HepG2 (cell line): Measurements from ENCODE around the gene C22orf15. TPM values are rescaled to one million over a fixed set of nuclear protein-coding genes. Genes with fewer than 3 reads are reported as not detected.

ENCODE experiments used
- CENPX ChIP-seq: sonication (generic); formaldehyde crosslinking; IDR thresholded peaks from 2 replicates; pipeline ENCODE4 v1.9.0; 2021; ENCODE audit warnings: mild to moderate bottlenecking, missing genetic modification reagents, moderate library complexity
- JUN ChIP-seq: sonication (generic); formaldehyde crosslinking; IDR thresholded peaks from 2 replicates; pipeline ENCODE4 v1.4.0; 2020; ENCODE audit warnings: mild to moderate bottlenecking, missing genetic modification reagents
- KMT2A ChIP-seq: sonication (generic); formaldehyde crosslinking; IDR thresholded peaks from 2 replicates; pipeline ENCODE4 v1.4.0; 2020; ENCODE audit warnings: missing genetic modification reagents
- TBX2 ChIP-seq: sonication (generic); formaldehyde crosslinking; IDR thresholded peaks from 2 replicates; pipeline ENCODE4 v1.5.0; 2020; ENCODE audit warnings: missing genetic modification reagents, mild to moderate bottlenecking, borderline replicate concordance
- ZBTB14 ChIP-seq: sonication (generic); formaldehyde crosslinking; IDR thresholded peaks from 2 replicates; pipeline ENCODE4 v1.4.0; 2020; ENCODE audit warnings: missing genetic modification reagents
- ZBTB20 ChIP-seq: sonication (generic); formaldehyde crosslinking; IDR thresholded peaks from 2 replicates; pipeline ENCODE4 v1.8.1; 2023; ENCODE audit warnings: missing genetic modification reagents, low read depth, mild to moderate bottlenecking, borderline replicate concordance
- ZNF20 ChIP-seq: sonication (generic); formaldehyde crosslinking; IDR thresholded peaks from 2 replicates; pipeline ENCODE4 v1.4.0; 2020; ENCODE audit warnings: mild to moderate bottlenecking, moderate library complexity, missing genetic modification reagents
- ZNF44 ChIP-seq: sonication (generic); formaldehyde crosslinking; IDR thresholded peaks from 2 replicates; pipeline ENCODE4 v1.5.1; 2020; ENCODE audit warnings: mild to moderate bottlenecking, missing genetic modification reagents
- ZNF563 ChIP-seq: sonication (generic); formaldehyde crosslinking; IDR thresholded peaks from 2 replicates; pipeline ENCODE4 v1.8.0; 2022; ENCODE audit warnings: mild to moderate bottlenecking, moderate library complexity, missing genetic modification reagents
- ZNF784 ChIP-seq: sonication (generic); formaldehyde crosslinking; IDR thresholded peaks from 2 replicates; pipeline ENCODE4 v1.5.1; 2020; ENCODE audit warnings: missing genetic modification reagents, mild to moderate bottlenecking, borderline replicate concordance
- polyA plus RNA-seq, 8 experiments: library from polyadenylated mRNA; depleted of rRNA in 3 of 8; stranded (reverse) in 7 of 8; unstranded in 1 of 8; fragments of >200 nt; fragmentation: Illumina TruSeq in 4 of 8; extraction: Trizol in 4 of 8; gene quantifications; 2 replicates each; pipeline versions ENCODE4 v1.2.1 to v1.2.3, GENCODE V29; 2011 to 2016; ENCODE audit warnings: low read depth in 4 of 8, missing spikeins in 1 of 8, mixed read lengths in 1 of 8; ENCODE audit not compliant: insufficient read depth in 1 of 8
- total RNA-seq, 5 experiments: library from RNA; depleted of rRNA; stranded (reverse); fragments of >200 nt; fragmentation: Illumina TruSeq; extraction: Trizol; gene quantifications; 2 replicates each; pipeline ENCODE4 v1.2.3, GENCODE V29; 2016; ENCODE audit warnings: low read depth in 1 of 5
- TF ChIP-seq, protein P1 (sequence below): sonication (generic); formaldehyde crosslinking; IDR thresholded peaks from 2 replicates; pipeline ENCODE4 v1.5.0; 2020; ENCODE audit warnings: missing genetic modification reagents
- TF ChIP-seq, protein P2 (sequence below): sonication (generic); formaldehyde crosslinking; IDR thresholded peaks from 2 replicates; pipeline ENCODE4 v1.5.0; 2020; ENCODE audit warnings: mild to moderate bottlenecking, missing genetic modification reagents
- TF ChIP-seq, protein P3 (sequence below): IDR thresholded peaks from 2 replicates; pipeline ENCODE4 v1.6.1; 2016; ENCODE audit warnings: low read depth, borderline replicate concordance
- TF ChIP-seq, protein P4 (sequence below): sonication (generic); formaldehyde crosslinking; IDR thresholded peaks from 2 replicates; pipeline ENCODE4 v1.4.0; 2020; ENCODE audit warnings: missing genetic modification reagents, borderline replicate concordance
- TF ChIP-seq, protein P5 (sequence below): sonication (generic); formaldehyde crosslinking; conservative IDR thresholded peaks from 2 replicates; pipeline ENCODE4 v1.4.0; 2020; ENCODE audit warnings: missing genetic modification reagents
- TF ChIP-seq, protein P6 (sequence below): sonication (generic); formaldehyde crosslinking; IDR thresholded peaks from 2 replicates; pipeline ENCODE4 v1.4.0; 2020; ENCODE audit warnings: low read depth, mild to moderate bottlenecking, missing genetic modification reagents

The C22orf15 gene
- total and polyA plus RNA-seq, 2 of the 13 experiments (the other 11 are each of a cell fraction or from before 2014, with no cell fraction given): not detected

DNA sequence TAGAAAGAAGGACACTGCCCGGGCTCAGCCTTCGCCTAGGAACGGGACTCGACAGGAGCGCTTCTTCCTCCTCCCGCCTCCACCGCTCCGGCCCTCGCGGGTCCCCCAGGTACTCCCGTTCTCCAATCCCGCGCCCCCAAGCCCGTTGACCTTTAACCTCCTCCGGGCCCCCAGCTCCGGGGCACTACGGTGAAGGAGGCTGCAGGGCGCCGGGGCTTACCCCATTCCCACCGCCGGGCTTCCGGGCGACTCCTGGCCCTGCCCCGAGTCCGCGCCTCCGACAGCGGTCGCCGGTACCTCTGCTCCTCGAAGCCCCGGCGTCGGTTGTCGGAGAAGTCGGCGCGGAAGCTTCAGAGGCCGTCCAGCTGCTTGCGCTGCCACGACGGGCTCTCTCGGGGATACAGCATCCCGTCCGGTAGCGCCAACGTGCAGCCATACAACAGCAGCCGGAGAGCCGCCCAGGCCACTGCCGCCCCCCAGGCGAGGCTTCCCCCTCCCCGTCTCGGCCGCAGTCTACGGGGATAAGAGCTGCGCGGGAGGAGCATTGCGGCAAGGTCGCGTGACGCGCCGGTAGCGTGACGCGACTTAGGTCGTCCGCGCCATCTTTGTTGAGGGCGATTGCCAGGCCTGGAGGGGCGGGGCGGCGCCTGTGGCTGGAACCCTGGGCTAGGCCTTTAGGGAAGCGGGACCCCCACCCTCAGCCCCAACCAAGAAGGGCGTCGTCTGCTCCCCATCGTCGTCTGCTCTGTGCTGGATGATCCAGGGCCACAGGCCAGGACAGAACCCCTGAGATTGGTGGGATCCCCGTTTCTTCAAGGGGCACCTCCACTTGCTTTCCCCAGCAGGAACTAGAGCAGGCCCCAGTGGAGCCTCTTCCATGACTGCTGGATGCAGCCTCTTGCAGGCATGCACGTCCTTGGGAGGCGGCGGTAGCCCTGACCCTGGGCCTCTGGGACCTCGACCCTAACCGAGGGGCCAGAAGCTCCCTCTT lies 45.7 kb upstream of the C22orf15 start (continued):
- TF ChIP-seq, protein P1, sequence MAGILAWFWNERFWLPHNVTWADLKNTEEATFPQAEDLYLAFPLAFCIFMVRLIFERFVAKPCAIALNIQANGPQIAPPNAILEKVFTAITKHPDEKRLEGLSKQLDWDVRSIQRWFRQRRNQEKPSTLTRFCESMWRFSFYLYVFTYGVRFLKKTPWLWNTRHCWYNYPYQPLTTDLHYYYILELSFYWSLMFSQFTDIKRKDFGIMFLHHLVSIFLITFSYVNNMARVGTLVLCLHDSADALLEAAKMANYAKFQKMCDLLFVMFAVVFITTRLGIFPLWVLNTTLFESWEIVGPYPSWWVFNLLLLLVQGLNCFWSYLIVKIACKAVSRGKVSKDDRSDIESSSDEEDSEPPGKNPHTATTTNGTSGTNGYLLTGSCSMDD (CRISPR knock-in tag): no peak
- TF ChIP-seq CENPX (CRISPR knock-in tag) (no peak), ZNF563 (peak; percentile 38; the same call in 1 of the 2 replicates), ZNF44 (peak; percentile 89; the same call in 1 of the 2 replicates), JUN (CRISPR knock-in tag) (no peak), KMT2A (CRISPR knock-in tag) (peak; percentile 84; the same call in 1 of the 2 replicates), ZBTB14 (CRISPR knock-in tag) (peak; percentile 46; the same call in 1 of the 2 replicates), ZNF784 (CRISPR knock-in tag) (peak; percentile 88), ZNF20 (0 out of 2 replicates have a peak, but pooled peaks have one; percentile 46), ZBTB20 (CRISPR knock-in tag) (peak; percentile 79; the same call in 1 of the 2 replicates), TBX2 (CRISPR knock-in tag) (peak; percentile 85)
- TF ChIP-seq, protein P2, sequence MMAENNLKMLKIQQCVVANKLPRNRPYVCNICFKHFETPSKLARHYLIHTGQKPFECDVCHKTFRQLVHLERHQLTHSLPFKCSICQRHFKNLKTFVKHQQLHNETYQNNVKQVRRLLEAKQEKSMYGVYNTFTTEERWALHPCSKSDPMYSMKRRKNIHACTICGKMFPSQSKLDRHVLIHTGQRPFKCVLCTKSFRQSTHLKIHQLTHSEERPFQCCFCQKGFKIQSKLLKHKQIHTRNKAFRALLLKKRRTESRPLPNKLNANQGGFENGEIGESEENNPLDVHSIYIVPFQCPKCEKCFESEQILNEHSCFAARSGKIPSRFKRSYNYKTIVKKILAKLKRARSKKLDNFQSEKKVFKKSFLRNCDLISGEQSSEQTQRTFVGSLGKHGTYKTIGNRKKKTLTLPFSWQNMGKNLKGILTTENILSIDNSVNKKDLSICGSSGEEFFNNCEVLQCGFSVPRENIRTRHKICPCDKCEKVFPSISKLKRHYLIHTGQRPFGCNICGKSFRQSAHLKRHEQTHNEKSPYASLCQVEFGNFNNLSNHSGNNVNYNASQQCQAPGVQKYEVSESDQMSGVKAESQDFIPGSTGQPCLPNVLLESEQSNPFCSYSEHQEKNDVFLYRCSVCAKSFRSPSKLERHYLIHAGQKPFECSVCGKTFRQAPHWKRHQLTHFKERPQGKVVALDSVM (CRISPR knock-in tag): no peak
- TF ChIP-seq, protein P3, sequence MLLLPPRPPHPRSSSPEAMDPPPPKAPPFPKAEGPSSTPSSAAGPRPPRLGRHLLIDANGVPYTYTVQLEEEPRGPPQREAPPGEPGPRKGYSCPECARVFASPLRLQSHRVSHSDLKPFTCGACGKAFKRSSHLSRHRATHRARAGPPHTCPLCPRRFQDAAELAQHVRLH: no peak
- TF ChIP-seq, protein P4, sequence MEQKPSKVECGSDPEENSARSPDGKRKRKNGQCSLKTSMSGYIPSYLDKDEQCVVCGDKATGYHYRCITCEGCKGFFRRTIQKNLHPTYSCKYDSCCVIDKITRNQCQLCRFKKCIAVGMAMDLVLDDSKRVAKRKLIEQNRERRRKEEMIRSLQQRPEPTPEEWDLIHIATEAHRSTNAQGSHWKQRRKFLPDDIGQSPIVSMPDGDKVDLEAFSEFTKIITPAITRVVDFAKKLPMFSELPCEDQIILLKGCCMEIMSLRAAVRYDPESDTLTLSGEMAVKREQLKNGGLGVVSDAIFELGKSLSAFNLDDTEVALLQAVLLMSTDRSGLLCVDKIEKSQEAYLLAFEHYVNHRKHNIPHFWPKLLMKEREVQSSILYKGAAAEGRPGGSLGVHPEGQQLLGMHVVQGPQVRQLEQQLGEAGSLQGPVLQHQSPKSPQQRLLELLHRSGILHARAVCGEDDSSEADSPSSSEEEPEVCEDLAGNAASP (CRISPR knock-in tag): peak; percentile 61; the same call in 1 of the 2 replicates
- TF ChIP-seq, protein P5, sequence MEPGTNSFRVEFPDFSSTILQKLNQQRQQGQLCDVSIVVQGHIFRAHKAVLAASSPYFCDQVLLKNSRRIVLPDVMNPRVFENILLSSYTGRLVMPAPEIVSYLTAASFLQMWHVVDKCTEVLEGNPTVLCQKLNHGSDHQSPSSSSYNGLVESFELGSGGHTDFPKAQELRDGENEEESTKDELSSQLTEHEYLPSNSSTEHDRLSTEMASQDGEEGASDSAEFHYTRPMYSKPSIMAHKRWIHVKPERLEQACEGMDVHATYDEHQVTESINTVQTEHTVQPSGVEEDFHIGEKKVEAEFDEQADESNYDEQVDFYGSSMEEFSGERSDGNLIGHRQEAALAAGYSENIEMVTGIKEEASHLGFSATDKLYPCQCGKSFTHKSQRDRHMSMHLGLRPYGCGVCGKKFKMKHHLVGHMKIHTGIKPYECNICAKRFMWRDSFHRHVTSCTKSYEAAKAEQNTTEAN (CRISPR knock-in tag): 0 out of 2 replicates have a peak, but pooled peaks have one; percentile 47
- TF ChIP-seq, protein P6, sequence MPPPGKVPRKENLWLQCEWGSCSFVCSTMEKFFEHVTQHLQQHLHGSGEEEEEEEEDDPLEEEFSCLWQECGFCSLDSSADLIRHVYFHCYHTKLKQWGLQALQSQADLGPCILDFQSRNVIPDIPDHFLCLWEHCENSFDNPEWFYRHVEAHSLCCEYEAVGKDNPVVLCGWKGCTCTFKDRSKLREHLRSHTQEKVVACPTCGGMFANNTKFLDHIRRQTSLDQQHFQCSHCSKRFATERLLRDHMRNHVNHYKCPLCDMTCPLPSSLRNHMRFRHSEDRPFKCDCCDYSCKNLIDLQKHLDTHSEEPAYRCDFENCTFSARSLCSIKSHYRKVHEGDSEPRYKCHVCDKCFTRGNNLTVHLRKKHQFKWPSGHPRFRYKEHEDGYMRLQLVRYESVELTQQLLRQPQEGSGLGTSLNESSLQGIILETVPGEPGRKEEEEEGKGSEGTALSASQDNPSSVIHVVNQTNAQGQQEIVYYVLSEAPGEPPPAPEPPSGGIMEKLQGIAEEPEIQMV (CRISPR knock-in tag): peak; percentile 71; the same call in 1 of the 2 replicates
